ENCODE results near the gene MRPL36. TPM values are rescaled to one million over a fixed set of nuclear protein-coding genes. Genes with fewer than 3 reads are reported as not detected.

Gene MRPL36
- total RNA-seq, 2 experiments from 2014 or later: 41.5 to 46.9 TPM

DNA sequence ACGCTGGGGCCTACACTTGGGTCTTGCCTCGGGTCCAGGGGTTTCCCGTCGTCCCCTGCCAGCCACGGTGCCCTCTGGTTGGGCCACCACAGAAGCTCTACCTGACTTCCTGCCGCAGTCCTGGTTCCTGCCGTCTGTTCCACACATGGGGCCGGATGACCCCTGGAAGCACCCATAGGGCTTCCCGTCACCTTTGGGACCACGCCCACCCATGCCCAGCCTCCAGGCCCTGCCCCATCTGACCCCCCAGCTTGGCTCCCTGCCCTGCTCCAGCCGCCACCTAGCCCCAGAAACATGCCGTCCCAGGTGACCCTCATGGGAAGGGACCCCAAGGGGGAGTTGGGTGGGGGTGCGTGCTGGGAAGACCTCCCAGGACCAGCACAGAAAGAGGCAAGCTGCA is 13.7 kb downstream of the MRPL36 start:
- POLR2A ChIA-PET: no interaction called here
- no peaks in the 10 kb centered on the region for H3K36me3 Mint-ChIP-seq (ENCODE audit: low read depth)
- H3K9me3 Mint-ChIP-seq: no peaks in the 10 kb centered on the region
- H3K27me3 Mint-ChIP-seq: no peaks in the 10 kb centered on the region
- CTCF ChIA-PET: no interaction called here
- peak overlapping the region; percentile 2 for H3K27ac Mint-ChIP-seq
- DNase-seq: no peak
- H3K4me1 Mint-ChIP-seq: peaks cover 44% of the 10 kb centered on the region
- no peak overlapping the region for H3K4me3 Mint-ChIP-seq

GRCh38 chr5:1785062-1785461 is 14.6 kb downstream of the MRPL36 start:
- Mint-ChIP-seq H3K4me3 (no peak overlapping the region), H3K27me3 (no peaks in the 10 kb centered on the region), H3K36me3 (ENCODE audit: low read depth) (no peaks in the 10 kb centered on the region), H3K9me3 (no peaks in the 10 kb centered on the region), H3K4me1 (peaks cover 36% of the 10 kb centered on the region), H3K27ac (no peak overlapping the region)
- DNase-seq: no peak
- ChIA-PET CTCF (no interaction called here), POLR2A (no interaction called here)

GRCh38 chr5:1784197-1785050 is 15.2 kb downstream of the MRPL36 start:
- DNase-seq: no peak
- H3K9me3 Mint-ChIP-seq: no peaks in the 10 kb centered on the region
- no peak overlapping the region for H3K4me3 Mint-ChIP-seq
- H3K27me3 Mint-ChIP-seq: no peaks in the 10 kb centered on the region
- no peak overlapping the region for H3K27ac Mint-ChIP-seq
- peaks cover 29% of the 10 kb centered on the region for H3K4me1 Mint-ChIP-seq
- POLR2A ChIA-PET: no interaction called here
- CTCF ChIA-PET: no interaction called here
- H3K36me3 Mint-ChIP-seq (ENCODE audit: low read depth): no peaks in the 10 kb centered on the region

DNA sequence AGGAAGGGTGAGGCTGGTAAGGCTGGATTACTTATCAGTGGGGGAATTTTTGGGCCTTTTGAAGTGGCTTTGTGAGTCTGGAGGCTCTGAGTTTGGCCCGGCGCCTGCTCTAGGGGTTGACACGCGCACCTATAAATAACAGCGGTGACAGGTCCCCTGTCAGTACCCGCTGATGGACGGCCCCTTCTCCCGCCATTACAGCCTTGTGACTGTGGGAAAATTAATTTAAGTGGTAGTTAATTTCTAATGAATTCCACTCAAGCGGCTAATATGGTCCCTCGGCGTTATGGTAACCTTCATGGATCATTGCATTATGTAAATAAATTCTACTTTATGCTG is 16.5 kb downstream of the MRPL36 start:
- Mint-ChIP-seq H3K27ac (no peak overlapping the region), H3K36me3 (ENCODE audit: low read depth) (no peaks in the 10 kb centered on the region), H3K4me3 (no peak overlapping the region), H3K9me3 (no peaks in the 10 kb centered on the region), H3K4me1 (peaks cover 21% of the 10 kb centered on the region), H3K27me3 (no peaks in the 10 kb centered on the region)
- CTCF ChIA-PET: interaction anchor here (0.6 kb wide), 1 partner anchor 19 kb away, joined by 3 read pairs; no protein-coding TSS in a partner anchor
- POLR2A ChIA-PET: no interaction called here
- no peak for DNase-seq

GRCh38 chr5:1782385-1783215 is 17.0 kb downstream of the MRPL36 start:
- no peak for DNase-seq
- Mint-ChIP-seq H3K4me1 (peaks cover 17% of the 10 kb centered on the region), H3K4me3 (no peak overlapping the region), H3K36me3 (ENCODE audit: low read depth) (no peaks in the 10 kb centered on the region), H3K27me3 (no peaks in the 10 kb centered on the region), H3K9me3 (no peaks in the 10 kb centered on the region), H3K27ac (peak overlapping the region; percentile 19)
- POLR2A ChIA-PET: no interaction called here
- CTCF ChIA-PET: no interaction called here

- H3K27me3 Mint-ChIP-seq: no peaks in the 10 kb centered on the region
- no peak overlapping the region for H3K4me3 Mint-ChIP-seq
- H3K36me3 Mint-ChIP-seq (ENCODE audit: low read depth): no peaks in the 10 kb centered on the region
- ChIA-PET CTCF (no interaction called here), POLR2A (no interaction called here)
- no peak for DNase-seq
- peaks cover 17% of the 10 kb centered on the region for H3K4me1 Mint-ChIP-seq
- no peaks in the 10 kb centered on the region for H3K9me3 Mint-ChIP-seq
- peak overlapping the region; percentile 57 for H3K27ac Mint-ChIP-seq
These were observed 17.8 kb downstream of the MRPL36 start for GRCh38 chr5:1781726-1782384.

GRCh38 chr5:1781107-1781506 is 18.5 kb downstream of the MRPL36 start:
- CTCF ChIA-PET: no interaction called here
- no peak for DNase-seq
- Mint-ChIP-seq H3K4me1 (peaks cover 17% of the 10 kb centered on the region), H3K9me3 (no peaks in the 10 kb centered on the region), H3K36me3 (ENCODE audit: low read depth) (no peaks in the 10 kb centered on the region), H3K27me3 (no peaks in the 10 kb centered on the region), H3K4me3 (no peak overlapping the region), H3K27ac (no peak overlapping the region)
- POLR2A ChIA-PET: no interaction called here

- Mint-ChIP-seq H3K36me3 (ENCODE audit: low read depth) (no peaks in the 10 kb centered on the region), H3K27me3 (no peaks in the 10 kb centered on the region), H3K4me3 (no peak overlapping the region), H3K9me3 (no peaks in the 10 kb centered on the region), H3K4me1 (peaks cover 15% of the 10 kb centered on the region), H3K27ac (no peak overlapping the region)
- ChIA-PET POLR2A (no interaction called here), CTCF (interaction anchor here (0.6 kb wide), 1 partner anchor 20 kb away, joined by 3 read pairs; no protein-coding TSS in a partner anchor)
- DNase-seq: no peak
These were observed 19.1 kb downstream of the MRPL36 start for GRCh38 chr5:1780614-1780930.

DNA sequence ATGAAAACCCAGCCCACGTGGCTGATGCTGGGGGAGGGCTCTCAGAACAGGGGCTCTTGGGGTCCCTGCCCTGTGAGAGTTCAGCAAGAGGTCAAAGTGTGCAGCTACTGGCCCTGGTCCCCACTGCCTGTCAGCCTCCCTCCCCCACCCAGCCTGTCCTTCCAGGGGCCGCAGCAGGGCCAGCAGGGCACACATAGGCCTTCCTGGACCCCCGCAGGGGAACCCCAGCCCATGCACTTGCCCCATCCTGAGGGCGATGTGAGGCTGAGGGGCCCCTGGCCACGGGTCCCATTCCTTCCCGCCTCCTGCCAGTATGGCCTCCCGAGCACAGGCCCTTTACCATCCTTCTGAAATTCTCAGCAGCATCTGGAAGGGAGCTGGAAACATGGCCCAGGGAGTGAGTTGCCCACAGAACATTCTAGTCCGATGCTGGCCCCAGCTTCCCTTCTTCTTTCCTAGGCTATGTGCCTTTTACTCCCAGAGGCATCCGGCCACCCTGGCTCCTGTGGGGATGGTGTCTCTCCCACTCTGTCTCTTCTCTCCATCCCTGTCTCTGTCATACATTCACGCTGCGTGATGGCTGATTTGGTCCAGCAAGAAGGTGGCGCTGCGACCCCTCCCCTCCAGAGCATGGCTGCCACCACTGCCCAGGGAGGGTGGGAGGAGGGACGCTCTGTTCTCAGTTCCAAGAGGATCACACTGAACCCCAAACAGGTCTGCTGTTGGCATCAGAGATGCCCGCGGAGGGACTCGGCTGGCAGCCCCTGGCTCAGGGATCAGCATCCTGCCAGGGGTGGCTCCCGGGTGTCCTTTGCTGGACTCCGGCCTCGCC is 19.6 kb downstream of the MRPL36 start:
- peaks cover 15% of the 10 kb centered on the region for H3K4me1 Mint-ChIP-seq
- no peaks in the 10 kb centered on the region for H3K36me3 Mint-ChIP-seq (ENCODE audit: low read depth)
- H3K9me3 Mint-ChIP-seq: no peaks in the 10 kb centered on the region
- H3K27ac Mint-ChIP-seq: no peak overlapping the region
- POLR2A ChIA-PET: no interaction called here
- H3K4me3 Mint-ChIP-seq: no peak overlapping the region
- no peaks in the 10 kb centered on the region for H3K27me3 Mint-ChIP-seq
- no peak for DNase-seq
- CTCF ChIA-PET: interaction anchor here (0.6 kb wide), 1 partner anchor 20 kb away, joined by 3 read pairs; no protein-coding TSS in a partner anchor

DNA sequence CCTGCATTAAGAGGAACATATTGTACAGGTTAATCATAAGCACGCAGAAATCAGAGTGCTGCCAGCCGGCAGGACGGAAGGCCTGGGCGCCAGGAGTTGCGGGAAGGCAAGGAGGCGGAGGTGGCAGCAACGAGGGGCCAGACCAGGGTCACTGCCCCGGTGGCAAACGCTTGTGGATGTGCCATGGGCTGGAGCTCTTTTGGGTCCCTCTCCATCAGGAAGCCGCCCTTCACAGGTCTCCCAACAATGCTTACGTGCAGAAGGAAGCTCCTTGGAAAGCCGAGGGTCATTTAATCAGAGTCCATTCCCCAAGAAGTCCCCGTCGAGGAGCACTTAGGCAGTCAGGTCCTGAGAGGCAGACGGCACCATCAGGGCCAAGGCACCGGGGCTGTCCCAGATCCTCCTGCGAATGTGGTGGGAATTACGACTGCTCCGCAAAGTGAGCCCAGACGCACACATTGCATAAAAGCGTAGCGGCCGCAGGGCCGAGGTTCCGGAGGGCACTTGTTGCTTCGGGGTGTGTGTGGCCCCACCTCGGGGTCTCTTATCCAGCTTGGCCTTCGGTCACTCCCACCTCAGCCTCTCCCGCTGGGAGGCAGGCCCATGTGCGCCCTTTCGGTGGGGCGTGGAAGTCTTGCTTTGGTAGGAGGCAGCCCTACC is 20.5 kb downstream of the MRPL36 start:
- DNase-seq: no peak
- no peaks in the 10 kb centered on the region for H3K9me3 Mint-ChIP-seq
- no peak overlapping the region for H3K27ac Mint-ChIP-seq
- POLR2A ChIA-PET: no interaction called here
- peaks cover 15% of the 10 kb centered on the region for H3K4me1 Mint-ChIP-seq
- CTCF ChIA-PET: no interaction called here
- no peak overlapping the region for H3K4me3 Mint-ChIP-seq
- H3K36me3 Mint-ChIP-seq (ENCODE audit: low read depth): no peaks in the 10 kb centered on the region
- H3K27me3 Mint-ChIP-seq: no peaks in the 10 kb centered on the region

GRCh38 chr5:1778138-1779020 is 21.3 kb downstream of the MRPL36 start:
- Mint-ChIP-seq H3K4me1 (peaks cover 15% of the 10 kb centered on the region), H3K27ac (no peak overlapping the region), H3K27me3 (no peaks in the 10 kb centered on the region), H3K4me3 (no peak overlapping the region), H3K9me3 (no peaks in the 10 kb centered on the region), H3K36me3 (ENCODE audit: low read depth) (no peaks in the 10 kb centered on the region)
- ChIA-PET CTCF (no interaction called here), POLR2A (no interaction called here)
- DNase-seq: no peak

Measured in activated CD4-positive, alpha-beta T cell treated with anti-CD3 and anti-CD28 coated beads, Interleukin-2, amount 10 ng/mL, durations not matched to agents 7 days and 5 days (primary cell).